ENCODE results near the gene LY86.
A peak's percentile ranks its signal among the peaks of the same experiment; 100 is the strongest.

Gene LY86

DNA sequence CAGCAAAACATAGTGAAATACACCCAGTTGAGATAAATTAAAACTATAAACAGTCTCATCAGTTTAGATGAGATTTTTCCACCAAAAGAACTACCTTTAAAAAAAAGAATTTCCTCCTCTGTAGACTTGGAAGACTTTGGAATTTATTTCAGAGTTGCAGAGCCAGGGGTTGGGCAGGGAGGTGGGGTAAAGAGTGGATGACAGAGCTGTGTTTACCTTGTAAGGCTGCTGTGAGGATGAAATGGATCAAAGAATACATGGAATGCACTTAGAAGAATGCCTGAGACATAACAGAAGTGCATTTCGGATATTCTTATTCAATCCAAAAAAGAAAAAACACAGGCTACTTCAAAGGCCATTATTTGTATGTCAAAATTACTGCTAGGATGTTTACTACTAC, 6.4 kb upstream of the LY86 start:
- Mint-ChIP-seq H3K36me3 (peaks cover 31% of the 10 kb centered on the region), H3K4me1 (peaks cover 60% of the 10 kb centered on the region), H3K4me3 (no peak overlapping the region), H3K27me3 (no peaks in the 10 kb centered on the region), H3K27ac (no peak overlapping the region), H3K9me3 (peaks cover 23% of the 10 kb centered on the region)
- CTCF ChIA-PET, result interaction anchor here (0.7 kb wide), 1 partner anchor 94 kb away, joined by 4 read pairs; no protein-coding TSS in a partner anchor
- no peak for DNase-seq

DNA sequence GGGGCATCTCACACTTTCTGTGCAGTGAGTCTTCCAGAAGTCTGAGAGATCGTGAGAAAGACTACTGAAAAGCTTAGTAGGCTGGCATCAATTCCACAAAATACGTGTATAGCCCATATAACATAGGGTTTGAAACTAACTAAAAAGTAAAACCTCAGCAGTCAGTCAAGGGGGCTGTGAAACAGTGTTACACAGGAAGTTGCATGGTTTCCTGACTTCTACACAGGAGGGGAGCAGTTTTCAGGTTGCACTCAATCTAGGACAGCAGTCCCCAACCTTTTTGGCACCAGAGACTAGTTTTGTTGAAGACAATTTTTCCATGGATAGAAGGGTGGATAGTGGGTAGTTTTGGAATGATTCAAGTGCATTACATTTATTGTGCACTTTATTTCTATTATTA, 4.7 kb upstream of the LY86 start:
- Mint-ChIP-seq H3K27ac (no peak overlapping the region), H3K36me3 (peaks cover 33% of the 10 kb centered on the region), H3K27me3 (no peaks in the 10 kb centered on the region), H3K4me3 (no peak overlapping the region), H3K9me3 (peaks cover 23% of the 10 kb centered on the region), H3K4me1 (peaks cover 77% of the 10 kb centered on the region)
- CTCF ChIA-PET, result no interaction called here
- peak; percentile 48 for DNase-seq

DNA sequence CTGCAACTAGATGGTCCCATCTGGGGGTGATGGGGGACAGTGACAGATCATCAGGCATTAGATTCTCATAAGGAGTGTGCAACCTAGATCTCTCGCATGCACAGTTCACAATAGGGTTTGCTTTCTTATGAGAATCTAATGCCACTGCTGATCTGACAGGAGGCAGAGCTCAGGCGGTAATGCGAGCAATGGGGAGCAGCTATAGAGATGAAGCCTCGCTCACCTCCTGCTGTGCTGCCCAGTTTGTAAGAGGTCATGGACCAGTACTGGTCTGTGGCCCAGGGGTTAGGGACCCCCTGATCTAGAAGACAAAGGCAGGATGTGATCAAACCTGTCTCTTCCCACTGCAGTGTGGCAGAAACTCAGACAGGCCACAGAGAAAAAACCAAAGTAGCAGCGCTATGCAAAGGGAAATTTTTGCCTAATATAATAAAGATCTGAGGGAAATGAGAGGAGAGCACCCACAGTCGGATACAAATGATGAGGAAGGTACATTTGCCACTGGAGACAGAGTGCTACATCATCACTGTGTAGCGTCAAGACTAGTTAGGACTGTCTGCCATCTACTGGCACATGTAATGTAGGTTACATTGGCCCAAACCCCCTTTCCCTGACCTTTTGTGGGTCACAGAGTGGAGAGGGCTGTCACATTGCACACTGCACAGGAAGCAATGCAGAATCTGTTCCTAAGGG, 4.1 kb upstream of the LY86 start:
- peaks cover 77% of the 10 kb centered on the region for H3K4me1 Mint-ChIP-seq
- no peak for DNase-seq
- H3K9me3 Mint-ChIP-seq, result peaks cover 23% of the 10 kb centered on the region
- H3K36me3 Mint-ChIP-seq, result peaks cover 34% of the 10 kb centered on the region
- peak overlapping the region; percentile 72 for H3K27ac Mint-ChIP-seq
- no peak overlapping the region for H3K4me3 Mint-ChIP-seq
- no peaks in the 10 kb centered on the region for H3K27me3 Mint-ChIP-seq
- CTCF ChIA-PET, result interaction anchor here (1.1 kb wide), 1 partner anchor 92 kb away, joined by 3 read pairs; no protein-coding TSS in a partner anchor

DNA sequence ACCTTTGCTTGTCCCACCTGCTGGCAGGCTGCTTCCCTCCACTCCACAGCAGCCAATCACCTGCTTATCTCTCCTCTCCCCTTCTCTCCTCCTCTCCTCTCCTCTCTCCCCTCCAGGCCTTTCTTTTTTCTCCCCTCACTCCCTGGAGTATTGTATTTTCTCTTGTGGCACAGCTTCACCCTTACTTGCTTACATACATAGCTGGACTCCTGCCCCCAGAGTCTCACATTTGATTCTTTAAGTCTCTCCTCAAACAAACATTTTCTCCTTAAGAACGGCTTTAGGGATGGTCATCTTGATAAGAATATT, 3.6 kb upstream of the LY86 start:
- CTCF ChIA-PET, result interaction anchor here (1.1 kb wide), 1 partner anchor 91 kb away, joined by 3 read pairs; no protein-coding TSS in a partner anchor

DNA sequence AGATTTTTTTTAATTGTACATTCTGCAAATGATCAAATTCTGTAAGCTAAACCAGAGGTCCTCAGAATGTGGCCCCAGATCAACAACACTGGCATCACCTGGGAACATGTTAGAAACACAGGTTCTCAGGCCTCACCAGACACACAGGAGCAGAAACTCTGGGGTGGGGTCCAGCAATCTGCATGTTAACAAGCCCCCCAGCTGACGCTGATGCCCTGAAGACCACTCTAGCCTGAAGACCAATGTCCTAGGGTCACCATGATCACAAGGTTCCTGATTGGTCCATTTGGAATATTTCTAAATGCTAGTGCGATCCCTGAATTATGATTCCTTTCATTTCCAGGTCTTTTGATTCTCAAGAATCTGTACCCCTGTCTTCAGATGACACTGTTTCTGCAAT, 2.4 kb upstream of the LY86 start:
- Mint-ChIP-seq H3K4me1 (peaks cover 80% of the 10 kb centered on the region), H3K36me3 (peaks cover 35% of the 10 kb centered on the region), H3K9me3 (peaks cover 9% of the 10 kb centered on the region), H3K4me3 (no peak overlapping the region), H3K27me3 (no peaks in the 10 kb centered on the region), H3K27ac (peak overlapping the region; percentile 99)
- CTCF ChIA-PET, result interaction anchor here (1.1 kb wide), 1 partner anchor 27 kb away, joined by 4 read pairs; no protein-coding TSS in a partner anchor
- DNase-seq, result no peak

More for the DNA sequence above, 3.6 kb upstream of the LY86 start:
- Mint-ChIP-seq H3K4me1 (peaks cover 78% of the 10 kb centered on the region), H3K9me3 (peaks cover 20% of the 10 kb centered on the region), H3K4me3 (no peak overlapping the region), H3K27me3 (no peaks in the 10 kb centered on the region), H3K27ac (peak overlapping the region; percentile 72), H3K36me3 (peaks cover 33% of the 10 kb centered on the region)
- no peak for DNase-seq

DNA sequence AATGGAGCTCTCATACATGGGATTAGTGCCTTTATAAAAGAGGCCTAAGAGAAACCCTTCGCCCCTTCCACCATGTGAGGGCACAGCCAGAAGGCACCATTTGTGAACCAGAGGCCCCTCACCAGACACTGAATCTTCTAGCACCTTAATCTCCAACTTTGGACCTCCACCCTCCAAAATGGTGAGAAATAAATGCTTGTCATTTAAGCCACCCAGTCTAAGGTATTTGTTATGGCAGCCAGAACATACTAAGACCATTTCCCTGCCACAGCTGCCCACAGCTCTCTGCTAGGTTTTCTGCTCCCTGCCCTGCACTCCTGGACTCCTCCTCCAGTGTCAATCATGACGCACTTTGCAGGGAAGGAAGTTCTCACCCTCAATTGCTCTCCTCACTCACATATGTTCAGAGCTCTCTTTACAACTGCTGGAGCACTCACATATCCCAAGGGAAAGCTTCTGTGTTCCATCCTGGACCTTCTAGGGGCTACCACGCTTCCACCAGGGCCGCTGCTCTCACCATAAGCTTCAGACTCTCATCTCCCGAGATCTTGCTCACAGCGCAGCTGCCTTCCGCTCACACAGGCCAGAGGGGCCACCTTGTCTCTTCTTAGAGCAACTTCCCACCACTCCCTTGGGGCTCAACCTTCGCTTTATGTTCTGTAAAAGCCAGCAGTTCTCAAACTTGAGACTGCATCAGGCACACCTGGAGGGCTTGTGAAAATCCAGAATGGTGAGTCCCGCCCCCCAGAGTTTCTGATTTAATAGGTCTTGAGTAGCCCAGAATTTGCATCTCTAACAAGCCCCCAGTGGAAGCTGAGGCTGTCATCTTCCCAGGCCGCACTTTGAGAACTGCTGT, 1.6 kb upstream of the LY86 start:
- no peak for DNase-seq
- peak overlapping the region; percentile 74 for H3K4me3 Mint-ChIP-seq
- no peaks in the 10 kb centered on the region for H3K27me3 Mint-ChIP-seq
- CTCF ChIA-PET, result interaction anchor here (1.0 to 1.1 kb wide), 2 partner anchors 28 to 141 kb away, joined by 3 to 4 read pairs; no protein-coding TSS in a partner anchor
- peaks cover 6% of the 10 kb centered on the region for H3K9me3 Mint-ChIP-seq
- H3K27ac Mint-ChIP-seq, result peak overlapping the region; percentile 99
- H3K4me1 Mint-ChIP-seq, result peaks cover 81% of the 10 kb centered on the region
- H3K36me3 Mint-ChIP-seq, result peaks cover 36% of the 10 kb centered on the region

DNA sequence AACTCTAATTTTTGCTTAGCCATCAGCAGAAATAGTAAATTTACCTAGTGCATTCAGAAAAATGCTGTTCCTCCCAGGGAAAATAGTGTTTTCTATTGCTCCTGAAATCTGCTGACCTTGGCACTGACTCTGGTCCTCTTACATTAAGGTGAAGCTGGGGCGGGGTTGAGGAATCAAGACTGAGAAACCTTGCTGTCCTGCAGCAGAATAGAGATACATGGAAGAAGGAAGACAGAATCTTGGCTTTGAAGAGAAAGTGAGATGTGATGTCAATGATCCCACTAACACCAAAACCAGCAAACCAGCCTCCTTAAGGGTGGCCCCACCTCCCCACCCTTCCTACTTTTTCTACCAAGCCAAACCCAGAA, 840 bp upstream of the LY86 start:
- Mint-ChIP-seq H3K27me3 (no peaks in the 10 kb centered on the region), H3K27ac (peak overlapping the region; percentile 99), H3K9me3 (peaks cover 5% of the 10 kb centered on the region), H3K4me1 (peaks cover 89% of the 10 kb centered on the region), H3K36me3 (peaks cover 43% of the 10 kb centered on the region), H3K4me3 (peak overlapping the region; percentile 74)
- CTCF ChIA-PET, result interaction anchor here (0.7 to 1.0 kb wide), 2 partner anchors 28 to 140 kb away, joined by 3 read pairs; no protein-coding TSS in a partner anchor
- no peak for DNase-seq

DNA sequence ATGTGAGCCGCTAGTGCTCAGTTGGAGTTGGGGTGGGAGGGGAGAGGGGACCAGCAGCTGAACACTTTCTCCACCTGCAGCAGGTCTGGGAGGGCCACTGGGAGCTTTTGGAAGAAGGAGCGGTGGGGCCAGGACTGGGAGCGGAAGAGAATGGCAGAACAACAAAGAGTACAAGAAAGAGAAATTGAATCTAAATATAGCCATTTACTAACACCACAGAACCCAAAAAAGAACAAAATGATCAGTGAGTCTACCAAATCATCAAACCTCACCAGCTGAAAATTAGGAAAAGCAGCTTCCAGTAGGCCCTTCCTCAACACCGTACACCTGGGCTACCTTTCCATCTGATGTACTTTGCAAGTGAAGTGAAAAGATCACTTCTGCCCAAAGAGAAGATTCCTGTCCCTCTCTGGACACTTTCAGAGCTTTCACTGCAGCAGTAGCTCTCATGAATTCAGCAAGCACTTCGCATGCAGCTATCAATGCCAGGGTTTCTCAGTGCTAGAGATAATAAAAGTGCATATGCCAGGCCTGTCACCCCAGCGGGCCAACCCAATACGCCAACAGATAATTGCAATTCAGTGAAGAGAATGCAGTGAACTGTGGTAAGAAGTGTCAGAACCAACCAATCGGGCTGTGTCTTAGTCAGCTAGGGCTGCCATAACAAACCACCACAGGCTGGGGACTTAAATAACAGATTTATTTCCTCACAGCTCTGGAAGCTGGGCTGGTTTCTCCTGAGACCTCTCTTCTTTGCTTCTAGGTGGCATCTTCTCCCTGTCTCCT, 597 bp downstream of the LY86 start:
- H3K36me3 Mint-ChIP-seq, result peaks cover 51% of the 10 kb centered on the region

DNA sequence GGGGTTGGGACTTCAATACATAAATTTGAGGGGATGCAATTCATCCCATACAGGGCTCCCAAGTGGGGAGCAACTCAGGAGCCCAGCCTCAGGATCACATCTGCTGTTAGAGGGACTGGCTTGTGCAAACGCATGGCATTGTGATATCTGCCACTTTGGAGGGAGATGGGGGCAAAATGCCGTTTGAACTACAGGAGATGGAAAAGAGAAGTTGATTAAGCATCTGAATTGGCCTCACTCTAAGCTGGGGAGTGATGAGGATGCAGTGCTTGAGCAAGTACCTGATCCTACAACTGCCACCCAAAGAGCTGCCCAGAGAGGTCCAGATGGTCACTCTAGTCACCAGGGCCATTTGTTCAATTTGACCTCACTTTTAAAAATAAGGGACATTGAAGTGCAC, 2.0 kb downstream of the LY86 start:
- no peaks in the 10 kb centered on the region for H3K27me3 Mint-ChIP-seq
- H3K4me1 Mint-ChIP-seq, result peaks cover 98% of the 10 kb centered on the region
- no peak for DNase-seq
- CTCF ChIA-PET, result interaction anchor here (1.0 kb wide), 1 partner anchor 23 kb away, joined by 4 read pairs; no protein-coding TSS in a partner anchor
- H3K27ac Mint-ChIP-seq, result peak overlapping the region; percentile 99
- H3K9me3 Mint-ChIP-seq, result peaks cover 3% of the 10 kb centered on the region
- H3K36me3 Mint-ChIP-seq, result peaks cover 55% of the 10 kb centered on the region
- H3K4me3 Mint-ChIP-seq, result peak overlapping the region; percentile 7

More for the DNA sequence above, 597 bp downstream of the LY86 start:
- DNase-seq, result peak; percentile 55
- CTCF ChIA-PET, result interaction anchor here (1.0 to 1.2 kb wide), 3 partner anchors 17 to 66 kb away, joined by 3 to 4 read pairs (median 3); no protein-coding TSS in a partner anchor
- H3K27ac Mint-ChIP-seq, result peak overlapping the region; percentile 99
- no peaks in the 10 kb centered on the region for H3K27me3 Mint-ChIP-seq
- peaks cover 95% of the 10 kb centered on the region for H3K4me1 Mint-ChIP-seq
- peaks cover 2% of the 10 kb centered on the region for H3K9me3 Mint-ChIP-seq
- peak overlapping the region; percentile 74 for H3K4me3 Mint-ChIP-seq

DNA sequence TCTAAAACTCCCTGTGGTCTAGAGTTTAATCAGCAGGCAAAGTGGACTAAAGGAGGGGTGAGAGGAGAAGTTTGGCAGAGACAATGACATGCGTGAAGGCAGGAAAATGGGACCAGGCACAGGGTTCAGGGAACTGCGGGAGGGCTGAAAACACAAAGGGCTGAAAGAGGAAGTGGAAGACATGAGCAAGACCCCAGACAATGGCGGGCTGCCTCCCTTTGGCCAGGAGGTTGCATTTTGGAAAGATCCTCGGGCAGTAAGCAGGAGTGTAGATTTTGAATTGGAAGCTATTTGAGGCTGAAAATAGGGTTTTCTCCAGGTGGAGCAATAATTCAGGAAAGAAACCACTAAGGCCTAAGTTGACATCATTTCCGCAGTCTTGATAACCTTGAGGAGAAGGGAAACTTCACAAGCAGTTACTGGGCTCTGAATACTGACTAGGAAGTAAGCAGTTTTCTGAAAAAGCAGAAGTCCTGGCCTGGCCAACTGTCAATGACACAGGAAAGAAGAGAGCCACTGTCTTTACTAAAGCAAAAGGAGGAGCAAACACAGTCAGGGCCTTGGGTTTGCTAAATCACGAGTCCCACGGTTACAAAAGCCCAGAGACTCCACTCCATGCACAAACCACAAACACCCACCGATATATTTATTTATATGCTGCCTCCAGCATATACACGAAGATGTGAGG, 3.4 kb downstream of the LY86 start:
- H3K36me3 Mint-ChIP-seq, result peaks cover 67% of the 10 kb centered on the region
- H3K4me1 Mint-ChIP-seq, result peaks cover 99% of the 10 kb centered on the region
- CTCF ChIA-PET, result no interaction called here

DNA sequence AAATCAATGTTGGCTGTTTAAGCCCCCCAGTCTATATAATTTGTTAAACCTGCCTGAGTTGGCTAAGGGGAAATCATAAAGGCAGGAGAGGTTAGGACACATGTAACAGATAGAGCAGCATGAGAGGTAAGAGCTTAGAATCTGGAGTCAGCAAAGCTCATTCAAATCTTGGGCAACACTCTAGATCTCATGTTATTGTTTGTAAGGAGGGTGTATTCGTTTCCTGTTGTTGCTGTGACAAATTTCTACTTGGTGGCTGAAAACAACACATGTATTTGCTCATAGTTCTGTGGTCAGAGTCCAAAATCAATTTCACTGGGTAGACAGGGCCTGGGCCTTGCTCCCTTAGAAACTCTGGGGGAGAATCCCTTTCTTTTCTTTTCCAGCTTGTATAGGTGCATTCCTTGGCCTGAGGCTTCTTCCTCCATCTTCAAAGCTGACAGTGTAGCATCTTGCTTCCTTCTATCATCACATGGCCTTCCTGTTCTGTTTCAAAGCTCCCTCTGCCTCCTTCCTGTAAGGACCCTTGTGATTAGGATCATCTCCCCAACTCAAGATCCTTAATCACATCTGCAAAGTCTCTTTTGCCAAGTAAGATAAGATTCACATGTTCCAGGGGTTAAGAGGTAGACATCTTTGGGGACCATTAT, 4.4 kb downstream of the LY86 start:
- DNase-seq, result peak; percentile 27

More for the DNA sequence above, 3.4 kb downstream of the LY86 start:
- peak overlapping the region; percentile 13 for H3K4me3 Mint-ChIP-seq
- peak; percentile 26 for DNase-seq
- no peaks in the 10 kb centered on the region for H3K27me3 Mint-ChIP-seq
- H3K9me3 Mint-ChIP-seq, result peaks cover 3% of the 10 kb centered on the region
- peak overlapping the region; percentile 99 for H3K27ac Mint-ChIP-seq

DNA sequence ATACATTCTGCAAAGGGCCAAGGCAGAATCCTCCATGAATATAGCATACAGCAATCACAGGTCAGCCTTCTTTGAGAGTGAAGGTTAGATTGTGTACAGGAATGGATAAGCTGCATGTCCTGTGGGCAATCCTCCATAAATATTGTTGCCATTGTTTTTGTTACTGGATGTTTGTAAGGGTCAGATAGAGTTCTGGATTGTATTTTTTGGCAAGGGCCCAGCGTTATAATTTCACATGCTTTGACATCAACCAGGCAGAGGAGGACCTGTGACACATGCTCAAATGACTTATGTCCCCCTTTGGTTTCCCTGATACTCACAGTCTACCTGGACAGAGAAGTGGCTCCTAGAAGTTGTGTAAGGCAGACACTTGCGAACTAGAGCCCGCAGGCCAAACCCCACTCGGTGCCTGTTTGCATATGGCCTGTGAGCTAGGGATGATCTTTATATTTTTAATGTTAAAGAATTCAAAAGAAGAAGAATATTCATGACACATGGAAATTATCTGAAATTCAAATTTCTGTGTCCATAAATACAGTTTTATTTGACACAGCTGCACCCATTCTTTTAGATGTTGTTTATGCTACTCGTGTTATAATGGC, 5.4 kb downstream of the LY86 start:
- CTCF ChIA-PET, result no interaction called here
- no peaks in the 10 kb centered on the region for H3K27me3 Mint-ChIP-seq
- no peak overlapping the region for H3K4me3 Mint-ChIP-seq
- H3K4me1 Mint-ChIP-seq, result peaks cover 92% of the 10 kb centered on the region
- H3K9me3 Mint-ChIP-seq, result peaks cover 3% of the 10 kb centered on the region
- peaks cover 81% of the 10 kb centered on the region for H3K36me3 Mint-ChIP-seq
- H3K27ac Mint-ChIP-seq, result peak overlapping the region; percentile 99
- no peak for DNase-seq

More for the DNA sequence above, 4.4 kb downstream of the LY86 start:
- Mint-ChIP-seq H3K36me3 (peaks cover 72% of the 10 kb centered on the region), H3K4me1 (peaks cover 96% of the 10 kb centered on the region), H3K9me3 (peaks cover 3% of the 10 kb centered on the region), H3K4me3 (no peak overlapping the region), H3K27me3 (no peaks in the 10 kb centered on the region), H3K27ac (peak overlapping the region; percentile 99)
- CTCF ChIA-PET, result interaction anchor here (0.6 kb wide), 1 partner anchor 22 kb away, joined by 3 read pairs; no protein-coding TSS in a partner anchor

DNA sequence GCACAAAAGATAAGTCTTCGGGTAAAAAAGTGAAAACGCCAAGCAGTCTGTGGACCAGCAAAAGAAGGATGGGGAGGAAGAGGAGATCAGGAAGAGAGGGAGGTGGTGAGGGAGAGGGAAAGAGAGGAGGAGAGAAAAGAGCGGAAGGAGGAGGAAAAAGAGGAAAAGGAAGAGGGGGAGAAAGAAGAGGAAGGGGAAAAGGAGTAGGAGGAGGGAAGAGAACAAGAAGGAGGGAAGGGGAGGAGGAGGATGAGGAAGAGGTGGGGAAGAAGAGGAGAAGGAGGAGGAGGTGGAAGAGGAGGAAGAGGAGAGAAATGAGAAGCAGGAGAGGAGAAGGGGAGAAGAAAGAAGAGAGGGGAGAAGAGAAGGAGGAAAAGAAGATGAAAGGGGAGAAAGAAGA, 6.5 kb downstream of the LY86 start:
- Mint-ChIP-seq H3K4me3 (no peak overlapping the region), H3K27ac (peak overlapping the region; percentile 21)
- CTCF ChIA-PET, result no interaction called here

More for the DNA sequence above, 6.5 kb downstream of the LY86 start:
- Mint-ChIP-seq H3K36me3 (peaks cover 86% of the 10 kb centered on the region), H3K9me3 (peaks cover 3% of the 10 kb centered on the region), H3K27me3 (no peaks in the 10 kb centered on the region), H3K4me1 (peaks cover 93% of the 10 kb centered on the region)
- DNase-seq, result no peak

All from activated naive CD4-positive, alpha-beta T cell treated with anti-CD3 and anti-CD28 coated beads, Interleukin-2, amount 10 ng/mL, durations not matched to agents 7 days and 5 days (primary cell).